OCI-LY1 (cell line): ENCODE measurements around the gene CFAP61.

Source experiments
- H2AFZ ChIP-seq: fragments of 200-600 bp; sonication (generic), shearing (Covaris generic); 2 replicates; pipeline ENCODE4 v1.6.0; 2014; ENCODE audit warnings: antibody characterized with exemption, mild to moderate bottlenecking, low read length
- H3F3A ChIP-seq: fragments of 200-600 bp; sonication (generic), shearing (Covaris generic); 2 replicates; pipeline ENCODE4 v1.6.0; 2014; ENCODE audit warnings: mild to moderate bottlenecking, antibody characterized with exemption, low read length, moderate library complexity; ENCODE audit not compliant: insufficient read depth
- H3K27ac ChIP-seq: fragments of 200-600 bp; sonication (generic); 2 replicates; pipeline ENCODE4 v1.5.1; 2014; ENCODE audit warnings: low read length, mixed run types, mild to moderate bottlenecking, low read depth; ENCODE audit not compliant: poor library complexity, severe bottlenecking
- H3K27me3 ChIP-seq: fragments of 200-600 bp; sonication (generic); 2 replicates; pipeline ENCODE4 v1.6.0; 2014; ENCODE audit warnings: antibody characterized with exemption, mild to moderate bottlenecking, low read length, moderate library complexity; ENCODE audit not compliant: insufficient read depth
- H3K36me3 ChIP-seq: fragments of 200-600 bp; sonication (generic); 2 replicates; pipeline ENCODE4 v1.6.1; 2014; ENCODE audit warnings: mild to moderate bottlenecking, antibody characterized with exemption, low read length, moderate library complexity, mixed read lengths; ENCODE audit not compliant: insufficient read depth
- H3K4me1 ChIP-seq: fragments of 200-600 bp; sonication (generic); 2 replicates; pipeline ENCODE4 v1.5.1; 2014; ENCODE audit warnings: mild to moderate bottlenecking, low read length, moderate library complexity; ENCODE audit not compliant: insufficient read depth, severe bottlenecking
- H3K4me2 ChIP-seq: fragments of 200-600 bp; sonication (generic), shearing (Covaris generic); 2 replicates; pipeline ENCODE4 v1.6.1; 2014; ENCODE audit warnings: low read length
- H3K4me3 ChIP-seq: fragments of 200-600 bp; sonication (generic); 2 replicates; pipeline ENCODE4 v1.5.1; 2014; ENCODE audit warnings: low read length, low read depth, mild to moderate bottlenecking, mixed read lengths; ENCODE audit not compliant: poor library complexity, severe bottlenecking
- H3K79me2 ChIP-seq: fragments of 200-600 bp; shearing (Covaris generic); 2 replicates; pipeline ENCODE4 v1.6.1; 2016; ENCODE audit warnings: mixed run types, low read length, mixed read lengths; ENCODE audit not compliant: insufficient read depth
- H3K9ac ChIP-seq: fragments of 200-600 bp; sonication (generic), shearing (Covaris generic); 2 replicates; pipeline ENCODE4 v1.6.1; 2014; ENCODE audit warnings: mild to moderate bottlenecking, low read length, mixed read lengths
- H3K9me2 ChIP-seq: fragments of 200-600 bp; sonication (generic), shearing (Covaris generic); 2 replicates; pipeline ENCODE4 v1.6.1; 2014; ENCODE audit warnings: low read depth, mild to moderate bottlenecking, low read length, mixed read lengths
- H3K9me3 ChIP-seq: fragments of 200-600 bp; shearing (Covaris generic); 2 replicates; pipeline ENCODE4 v1.6.1; 2014; ENCODE audit warnings: low read length, mixed read lengths
- H4K20me1 ChIP-seq: fragments of 200-600 bp; sonication (generic), shearing (Covaris generic); 2 replicates; pipeline ENCODE4 v1.6.0; 2016; ENCODE audit warnings: mild to moderate bottlenecking, low read length; ENCODE audit not compliant: insufficient read depth
- EZH2 ChIP-seq: fragments of 200-600 bp; sonication (generic), shearing (Covaris generic); IDR thresholded peaks from 2 replicates; pipeline ENCODE4 v1.8.0; 2017; ENCODE audit warnings: borderline replicate concordance, mixed run types, mild to moderate bottlenecking, antibody characterized with exemption, low read length, moderate library complexity, mixed read lengths
- TF ChIP-seq, protein P1 (sequence below): fragments of 200-600 bp; sonication (generic), shearing (Covaris generic); IDR thresholded peaks from 2 replicates; pipeline ENCODE4 v1.5.1; 2017; ENCODE audit warnings: mild to moderate bottlenecking, antibody characterized with exemption, low read length, moderate library complexity, mixed read lengths

CFAP61 gene

DNA sequence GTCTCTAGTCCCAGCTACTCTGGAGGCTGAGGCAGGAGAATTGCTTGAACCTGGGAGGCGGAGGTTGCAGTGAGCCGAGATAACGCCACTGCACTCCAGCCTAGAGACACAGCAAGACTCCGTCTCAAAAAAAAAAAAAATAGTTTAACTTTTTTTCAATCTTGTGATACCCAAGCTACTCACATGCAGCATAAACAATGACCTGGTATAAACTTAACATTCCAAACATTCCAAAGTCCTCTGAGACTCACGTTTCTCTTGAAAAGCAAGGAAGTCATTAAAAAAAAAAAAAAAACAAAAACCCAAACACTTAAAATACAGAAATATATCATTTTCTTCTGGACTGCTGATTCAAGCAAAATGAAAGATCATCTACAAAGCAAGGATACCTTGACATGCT, 14.4 kb upstream of the CFAP61 start:
- no peaks in the 10 kb centered on the region for H3F3A ChIP-seq
- no peaks in the 10 kb centered on the region for H3K79me2 ChIP-seq
- no peak overlapping the region for H3K4me2 ChIP-seq
- no peak overlapping the region for H3K9ac ChIP-seq
- no peaks in the 10 kb centered on the region for H4K20me1 ChIP-seq
- no peaks in the 10 kb centered on the region for H3K27me3 ChIP-seq
- no peaks in the 10 kb centered on the region for H3K4me1 ChIP-seq
- no peaks in the 10 kb centered on the region for H3K9me3 ChIP-seq
- no peak overlapping the region for H3K4me3 ChIP-seq
- TF ChIP-seq, protein P1, sequence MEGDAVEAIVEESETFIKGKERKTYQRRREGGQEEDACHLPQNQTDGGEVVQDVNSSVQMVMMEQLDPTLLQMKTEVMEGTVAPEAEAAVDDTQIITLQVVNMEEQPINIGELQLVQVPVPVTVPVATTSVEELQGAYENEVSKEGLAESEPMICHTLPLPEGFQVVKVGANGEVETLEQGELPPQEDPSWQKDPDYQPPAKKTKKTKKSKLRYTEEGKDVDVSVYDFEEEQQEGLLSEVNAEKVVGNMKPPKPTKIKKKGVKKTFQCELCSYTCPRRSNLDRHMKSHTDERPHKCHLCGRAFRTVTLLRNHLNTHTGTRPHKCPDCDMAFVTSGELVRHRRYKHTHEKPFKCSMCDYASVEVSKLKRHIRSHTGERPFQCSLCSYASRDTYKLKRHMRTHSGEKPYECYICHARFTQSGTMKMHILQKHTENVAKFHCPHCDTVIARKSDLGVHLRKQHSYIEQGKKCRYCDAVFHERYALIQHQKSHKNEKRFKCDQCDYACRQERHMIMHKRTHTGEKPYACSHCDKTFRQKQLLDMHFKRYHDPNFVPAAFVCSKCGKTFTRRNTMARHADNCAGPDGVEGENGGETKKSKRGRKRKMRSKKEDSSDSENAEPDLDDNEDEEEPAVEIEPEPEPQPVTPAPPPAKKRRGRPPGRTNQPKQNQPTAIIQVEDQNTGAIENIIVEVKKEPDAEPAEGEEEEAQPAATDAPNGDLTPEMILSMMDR: no peak
- no peak for TF ChIP-seq EZH2
- no peaks in the 10 kb centered on the region for H3K9me2 ChIP-seq
- no peak overlapping the region for H3K27ac ChIP-seq
- H3K36me3 ChIP-seq: peaks cover 98% of the 10 kb centered on the region
- H2AFZ ChIP-seq: no peak overlapping the region

DNA sequence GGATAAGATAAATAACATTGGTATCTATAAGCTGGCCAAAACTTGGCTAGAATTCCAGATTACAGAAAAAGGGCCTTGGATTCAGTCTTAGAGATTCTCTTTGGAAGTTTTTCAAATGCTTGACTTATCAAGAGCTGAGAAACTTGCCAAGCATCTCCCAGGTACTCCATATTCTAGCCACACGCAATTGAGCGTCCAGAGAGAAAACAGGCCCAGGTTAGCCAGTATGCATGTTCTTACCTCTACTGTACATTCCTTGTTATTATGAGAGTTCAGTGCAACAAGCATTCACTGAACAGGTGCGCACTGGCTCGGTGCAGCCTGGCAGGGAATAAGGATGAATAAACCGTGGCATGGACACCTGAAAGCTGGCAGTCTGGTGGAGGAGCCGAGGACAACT, 13.7 kb upstream of the CFAP61 start:
- no peaks in the 10 kb centered on the region for H3K27me3 ChIP-seq
- no peak overlapping the region for H3K9ac ChIP-seq
- H3K79me2 ChIP-seq: no peaks in the 10 kb centered on the region
- H3K4me2 ChIP-seq: no peak overlapping the region
- H4K20me1 ChIP-seq: no peaks in the 10 kb centered on the region
- no peaks in the 10 kb centered on the region for H3K9me3 ChIP-seq
- H3K4me3 ChIP-seq: no peak overlapping the region
- H3F3A ChIP-seq: no peaks in the 10 kb centered on the region
- peaks cover 98% of the 10 kb centered on the region for H3K36me3 ChIP-seq
- H3K9me2 ChIP-seq: no peaks in the 10 kb centered on the region
- TF ChIP-seq, protein P1: no peak
- no peak for TF ChIP-seq EZH2
- no peak overlapping the region for H2AFZ ChIP-seq
- H3K4me1 ChIP-seq: no peaks in the 10 kb centered on the region
- no peak overlapping the region for H3K27ac ChIP-seq

- no peaks in the 10 kb centered on the region for H3F3A ChIP-seq
Observed at GRCh38 chr20:20039752-20040387, 12.5 kb upstream of the CFAP61 start.

More at GRCh38 chr20:20039752-20040387, 12.5 kb upstream of the CFAP61 start:
- no peak overlapping the region for H3K27ac ChIP-seq
- no peaks in the 10 kb centered on the region for H3K27me3 ChIP-seq
- H2AFZ ChIP-seq: no peak overlapping the region
- peaks cover 97% of the 10 kb centered on the region for H3K36me3 ChIP-seq
- TF ChIP-seq, protein P1: no peak
- TF ChIP-seq EZH2: no peak
- H3K79me2 ChIP-seq: no peaks in the 10 kb centered on the region
- no peaks in the 10 kb centered on the region for H3K9me2 ChIP-seq
- no peak overlapping the region for H3K4me3 ChIP-seq
- no peaks in the 10 kb centered on the region for H3K9me3 ChIP-seq
- no peaks in the 10 kb centered on the region for H4K20me1 ChIP-seq
- no peaks in the 10 kb centered on the region for H3K4me1 ChIP-seq
- no peak overlapping the region for H3K4me2 ChIP-seq
- no peak overlapping the region for H3K9ac ChIP-seq
